HepG2 (cell line): ENCODE data around the gene NAGA. TPM values are rescaled to one million over a fixed set of nuclear protein-coding genes. Genes with fewer than 3 reads are reported as not detected.
A peak's percentile ranks its signal among the peaks of the same experiment; 100 is the strongest.

Experiments used
- BRD4 ChIP-seq: sonication (generic); formaldehyde crosslinking; IDR thresholded peaks from 2 replicates; pipeline ENCODE4 v1.4.0; 2020; ENCODE audit warnings: missing genetic modification reagents
- CEBPB ChIP-seq: IDR thresholded peaks from 2 replicates; pipeline ENCODE4 v1.6.1; 2011; ENCODE audit warnings: low read depth, low read length, improper control_type of control experiment, borderline replicate concordance
- CENPX ChIP-seq: sonication (generic); formaldehyde crosslinking; IDR thresholded peaks from 2 replicates; pipeline ENCODE4 v1.9.0; 2021; ENCODE audit warnings: mild to moderate bottlenecking, missing genetic modification reagents, moderate library complexity
- EHMT2 ChIP-seq: fragments of 200-600 bp; sonication (generic); IDR thresholded peaks from 2 replicates; pipeline ENCODE4 v1.7.0; 2017; ENCODE audit warnings: antibody characterized with exemption, low read depth, low read length, borderline replicate concordance
- FOSL2 ChIP-seq: sonication (generic); formaldehyde crosslinking; IDR thresholded peaks from 2 replicates; pipeline ENCODE4 v1.4.0; 2020; ENCODE audit warnings: missing genetic modification reagents
- MBNL3 ChIP-seq: fragments of 250-450 bp; sonication (Bioruptor Pico); conservative IDR thresholded peaks from 2 replicates; pipeline ENCODE4 v1.8.0; 2022; ENCODE audit warnings: mild to moderate bottlenecking, inconsistent platforms
- MYC ChIP-seq: sonication (generic); formaldehyde crosslinking; IDR thresholded peaks from 2 replicates; pipeline ENCODE4 v1.9.0; 2021; ENCODE audit warnings: missing genetic modification reagents, borderline replicate concordance
- MZF1 ChIP-seq: sonication (generic); formaldehyde crosslinking; IDR thresholded peaks from 2 replicates; pipeline ENCODE4 v1.8.1; 2023; ENCODE audit warnings: mild to moderate bottlenecking, missing genetic modification reagents, borderline replicate concordance
- POGZ ChIP-seq: sonication (generic); formaldehyde crosslinking; IDR thresholded peaks from 2 replicates; pipeline ENCODE4 v1.4.0; 2020; ENCODE audit warnings: mild to moderate bottlenecking, missing genetic modification reagents
- THAP11 ChIP-seq: IDR thresholded peaks from 2 replicates; pipeline ENCODE4 v1.6.1; 2016; ENCODE audit warnings: missing biosample characterization, missing genetic modification reagents
- THYN1 ChIP-seq: sonication (generic); formaldehyde crosslinking; IDR thresholded peaks from 2 replicates; pipeline ENCODE4 v1.8.1; 2023; ENCODE audit warnings: low read depth, mild to moderate bottlenecking, moderate library complexity, missing genetic modification reagents, borderline replicate concordance
- ZNF251 ChIP-seq: sonication (generic); formaldehyde crosslinking; IDR thresholded peaks from 2 replicates; pipeline ENCODE4 v1.9.0; 2021; ENCODE audit warnings: mild to moderate bottlenecking, missing genetic modification reagents
- ZNF547 ChIP-seq: sonication (generic); formaldehyde crosslinking; IDR thresholded peaks from 2 replicates; pipeline ENCODE4 v1.5.1; 2020; ENCODE audit warnings: mild to moderate bottlenecking, missing genetic modification reagents
- ZNF652 ChIP-seq: IDR thresholded peaks from 2 replicates; pipeline ENCODE4 v1.6.1; 2016; ENCODE audit warnings: low read depth, borderline replicate concordance
- ZNF776 ChIP-seq: sonication (generic); formaldehyde crosslinking; IDR thresholded peaks from 2 replicates; pipeline ENCODE4 v1.4.0; 2020; ENCODE audit warnings: mild to moderate bottlenecking, missing genetic modification reagents
- ZNF781 ChIP-seq: sonication (generic); formaldehyde crosslinking; IDR thresholded peaks from 2 replicates; pipeline ENCODE4 v1.5.1; 2020; ENCODE audit warnings: borderline replicate concordance, mild to moderate bottlenecking, missing genetic modification reagents; ENCODE audit errors: not compliant biosample characterization
- polyA plus RNA-seq, 8 experiments: library from polyadenylated mRNA; depleted of rRNA in 3 of 8; stranded (reverse) in 7 of 8; unstranded in 1 of 8; fragments of >200 nt; fragmentation: Illumina TruSeq in 4 of 8; extraction: Trizol in 4 of 8; gene quantifications; 2 replicates each; pipeline versions ENCODE4 v1.2.1 to v1.2.3, GENCODE V29; 2011 to 2016; ENCODE audit warnings: low read depth in 4 of 8, missing spikeins in 1 of 8, mixed read lengths in 1 of 8; ENCODE audit not compliant: insufficient read depth in 1 of 8
- total RNA-seq, 5 experiments: library from RNA; depleted of rRNA; stranded (reverse); fragments of >200 nt; fragmentation: Illumina TruSeq; extraction: Trizol; gene quantifications; 2 replicates each; pipeline ENCODE4 v1.2.3, GENCODE V29; 2016; ENCODE audit warnings: low read depth in 1 of 5
- TF ChIP-seq, protein P1 (sequence below): sonication (generic); formaldehyde crosslinking; IDR thresholded peaks from 2 replicates; pipeline ENCODE4 v1.9.0; 2022; ENCODE audit warnings: low read depth, missing genetic modification reagents
- TF ChIP-seq, protein P2 (sequence below): sonication (generic); formaldehyde crosslinking; IDR thresholded peaks from 2 replicates; pipeline ENCODE4 v1.5.1; 2020; ENCODE audit warnings: mild to moderate bottlenecking, missing genetic modification reagents
- TF ChIP-seq, protein P3 (sequence below): sonication (generic); formaldehyde crosslinking; IDR thresholded peaks from 2 replicates; pipeline ENCODE4 v1.5.1; 2020; ENCODE audit warnings: mild to moderate bottlenecking, missing genetic modification reagents, moderate library complexity
- TF ChIP-seq, protein P4 (sequence below): sonication (generic); formaldehyde crosslinking; IDR thresholded peaks from 2 replicates; pipeline ENCODE4 v1.8.1; 2023; ENCODE audit warnings: mild to moderate bottlenecking, missing genetic modification reagents, borderline replicate concordance
- TF ChIP-seq, protein P5 (sequence below): sonication (generic); formaldehyde crosslinking; IDR thresholded peaks from 2 replicates; pipeline ENCODE4 v1.5.0; 2020; ENCODE audit warnings: missing genetic modification reagents

NAGA gene
- total and polyA plus RNA-seq, 2 of the 13 experiments (the other 11 are each of a cell fraction or from before 2014, with no cell fraction given), result 15.1 to 23.4 TPM

DNA sequence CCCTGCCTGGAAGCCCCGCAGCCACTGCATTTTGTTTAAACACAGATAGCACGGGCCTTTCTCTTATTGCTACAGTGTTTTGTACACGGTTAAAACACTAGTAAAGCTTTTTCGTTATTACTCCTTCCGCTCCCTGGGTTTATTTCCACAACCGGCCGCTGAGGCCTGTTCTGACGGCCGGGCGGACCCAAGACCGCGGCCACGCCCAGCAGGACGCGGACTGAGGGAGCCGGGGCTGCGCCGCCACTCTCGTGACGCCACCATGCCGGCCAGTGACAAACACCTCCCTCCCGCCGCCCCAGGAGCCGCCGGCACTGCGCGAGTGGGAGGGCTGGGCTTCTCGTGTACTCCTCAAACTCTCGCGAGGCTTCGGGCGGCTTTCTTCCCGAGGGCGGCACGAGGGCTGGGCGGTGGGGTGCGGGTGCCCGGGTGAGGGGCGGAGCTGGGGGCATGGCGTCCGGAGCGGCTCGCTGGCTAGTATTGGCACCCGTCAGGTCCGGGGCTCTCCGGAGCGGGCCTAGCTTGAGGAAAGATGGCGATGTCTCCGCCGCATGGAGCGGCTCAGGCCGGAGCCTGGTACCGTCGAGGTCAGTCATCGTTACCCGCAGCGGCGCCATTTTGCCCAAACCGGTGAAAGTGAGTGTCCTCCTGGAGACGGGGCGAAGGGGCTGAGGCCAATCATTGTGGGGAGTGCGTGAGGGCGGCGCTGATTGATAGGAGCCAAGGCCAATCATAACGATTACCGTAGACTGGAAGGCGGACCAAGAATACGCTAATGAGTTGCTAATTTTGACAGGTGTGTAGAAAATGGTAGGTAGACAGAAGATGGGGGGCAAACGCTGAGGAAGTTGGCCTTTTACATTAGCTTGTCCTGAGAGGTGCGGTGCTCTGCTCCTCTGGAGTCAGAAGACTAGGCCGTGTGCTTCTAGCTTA, 9.0 kb upstream of the NAGA start, which contains the start of gene SMDT1 (continued):
- TF ChIP-seq, protein P1, sequence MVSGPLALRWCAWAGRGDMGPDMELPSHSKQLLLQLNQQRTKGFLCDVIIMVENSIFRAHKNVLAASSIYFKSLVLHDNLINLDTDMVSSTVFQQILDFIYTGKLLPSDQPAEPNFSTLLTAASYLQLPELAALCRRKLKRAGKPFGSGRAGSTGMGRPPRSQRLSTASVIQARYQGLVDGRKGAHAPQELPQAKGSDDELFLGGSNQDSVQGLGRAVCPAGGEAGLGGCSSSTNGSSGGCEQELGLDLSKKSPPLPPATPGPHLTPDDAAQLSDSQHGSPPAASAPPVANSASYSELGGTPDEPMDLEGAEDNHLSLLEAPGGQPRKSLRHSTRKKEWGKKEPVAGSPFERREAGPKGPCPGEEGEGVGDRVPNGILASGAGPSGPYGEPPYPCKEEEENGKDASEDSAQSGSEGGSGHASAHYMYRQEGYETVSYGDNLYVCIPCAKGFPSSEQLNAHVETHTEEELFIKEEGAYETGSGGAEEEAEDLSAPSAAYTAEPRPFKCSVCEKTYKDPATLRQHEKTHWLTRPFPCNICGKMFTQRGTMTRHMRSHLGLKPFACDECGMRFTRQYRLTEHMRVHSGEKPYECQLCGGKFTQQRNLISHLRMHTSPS (CRISPR knock-in tag), result peak; percentile 23; the same call in 1 of the 2 replicates
- TF ChIP-seq EHMT2, result no peak
- peak; percentile 80; the same call in 1 of the 2 replicates for TF ChIP-seq ZNF547
- peak; percentile 93 for TF ChIP-seq MYC (CRISPR knock-in tag)
- no peak for TF ChIP-seq CEBPB
- TF ChIP-seq, protein P2, sequence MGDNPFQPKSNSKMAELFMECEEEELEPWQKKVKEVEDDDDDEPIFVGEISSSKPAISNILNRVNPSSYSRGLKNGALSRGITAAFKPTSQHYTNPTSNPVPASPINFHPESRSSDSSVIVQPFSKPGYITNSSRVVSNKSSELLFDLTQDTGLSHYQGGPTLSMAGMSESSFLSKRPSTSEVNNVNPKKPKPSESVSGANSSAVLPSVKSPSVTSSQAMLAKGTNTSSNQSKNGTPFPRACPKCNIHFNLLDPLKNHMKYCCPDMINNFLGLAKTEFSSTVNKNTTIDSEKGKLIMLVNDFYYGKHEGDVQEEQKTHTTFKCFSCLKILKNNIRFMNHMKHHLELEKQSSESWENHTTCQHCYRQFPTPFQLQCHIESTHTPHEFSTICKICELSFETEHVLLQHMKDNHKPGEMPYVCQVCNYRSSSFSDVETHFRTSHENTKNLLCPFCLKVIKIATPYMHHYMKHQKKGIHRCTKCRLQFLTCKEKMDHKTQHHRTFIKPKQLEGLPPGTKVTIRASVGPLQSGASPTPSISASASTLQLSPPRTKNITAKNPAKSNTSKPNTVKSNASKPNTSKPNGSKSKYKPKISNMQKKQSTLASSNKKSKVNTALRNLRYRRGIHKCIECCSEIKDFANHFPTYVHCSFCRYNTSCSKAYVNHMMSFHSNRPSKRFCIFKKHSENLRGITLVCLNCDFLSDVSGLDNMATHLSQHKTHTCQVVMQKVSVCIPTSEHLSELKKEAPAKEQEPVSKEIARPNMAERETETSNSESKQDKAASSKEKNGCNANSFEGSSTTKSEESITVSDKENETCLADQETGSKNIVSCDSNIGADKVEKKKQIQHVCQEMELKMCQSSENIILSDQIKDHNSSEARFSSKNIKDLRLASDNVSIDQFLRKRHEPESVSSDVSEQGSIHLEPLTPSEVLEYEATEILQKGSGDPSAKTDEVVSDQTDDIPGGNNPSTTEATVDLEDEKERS (CRISPR knock-in tag), result peak; percentile 74; the same call in 1 of the 2 replicates
- TF ChIP-seq, protein P3, sequence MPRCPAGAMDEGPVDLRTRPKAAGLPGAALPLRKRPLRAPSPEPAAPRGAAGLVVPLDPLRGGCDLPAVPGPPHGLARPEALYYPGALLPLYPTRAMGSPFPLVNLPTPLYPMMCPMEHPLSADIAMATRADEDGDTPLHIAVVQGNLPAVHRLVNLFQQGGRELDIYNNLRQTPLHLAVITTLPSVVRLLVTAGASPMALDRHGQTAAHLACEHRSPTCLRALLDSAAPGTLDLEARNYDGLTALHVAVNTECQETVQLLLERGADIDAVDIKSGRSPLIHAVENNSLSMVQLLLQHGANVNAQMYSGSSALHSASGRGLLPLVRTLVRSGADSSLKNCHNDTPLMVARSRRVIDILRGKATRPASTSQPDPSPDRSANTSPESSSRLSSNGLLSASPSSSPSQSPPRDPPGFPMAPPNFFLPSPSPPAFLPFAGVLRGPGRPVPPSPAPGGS (CRISPR knock-in tag), result peak; percentile 88
- TF ChIP-seq, protein P4, sequence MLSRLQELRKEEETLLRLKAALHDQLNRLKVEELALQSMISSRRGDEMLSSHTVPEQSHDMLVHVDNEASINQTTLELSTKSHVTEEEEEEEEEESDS (CRISPR knock-in tag), result no peak
- peak; percentile 47; the same call in 1 of the 2 replicates for TF ChIP-seq ZNF776 (CRISPR knock-in tag)
- no peak for TF ChIP-seq THYN1 (CRISPR knock-in tag)
- TF ChIP-seq, protein P5, sequence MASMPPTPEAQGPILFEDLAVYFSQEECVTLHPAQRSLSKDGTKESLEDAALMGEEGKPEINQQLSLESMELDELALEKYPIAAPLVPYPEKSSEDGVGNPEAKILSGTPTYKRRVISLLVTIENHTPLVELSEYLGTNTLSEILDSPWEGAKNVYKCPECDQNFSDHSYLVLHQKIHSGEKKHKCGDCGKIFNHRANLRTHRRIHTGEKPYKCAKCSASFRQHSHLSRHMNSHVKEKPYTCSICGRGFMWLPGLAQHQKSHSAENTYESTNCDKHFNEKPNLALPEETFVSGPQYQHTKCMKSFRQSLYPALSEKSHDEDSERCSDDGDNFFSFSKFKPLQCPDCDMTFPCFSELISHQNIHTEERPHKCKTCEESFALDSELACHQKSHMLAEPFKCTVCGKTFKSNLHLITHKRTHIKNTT (CRISPR knock-in tag), result no peak
- peak; percentile 61 for TF ChIP-seq POGZ
- TF ChIP-seq ZNF781, result peak; percentile 47
- TF ChIP-seq FOSL2 (CRISPR knock-in tag), result peak; percentile 16; the same call in 1 of the 2 replicates
- TF ChIP-seq ZNF652 (CRISPR knock-in tag), result no peak; the same call in 1 of the 2 replicates
- TF ChIP-seq CENPX (CRISPR knock-in tag), result no peak
- no peak for TF ChIP-seq MBNL3 (CRISPR knock-in tag)
- peak; percentile 84 for TF ChIP-seq THAP11 (CRISPR knock-in tag)
- no peak for TF ChIP-seq MZF1 (CRISPR knock-in tag)
- TF ChIP-seq ZNF251 (CRISPR knock-in tag), result no peak
- peak; percentile 85 for TF ChIP-seq BRD4 (CRISPR knock-in tag)
